HG02678 (cell line): ENCODE data around the gene KRTAP10-4.
"Not testable (repeated sequence)": the region's sequence is repeated elsewhere in the genome, so short reads cannot be mapped to it uniquely, and the experiment has no call there.

Experiments
- ATAC-seq: cut with Tn5 transposase; IDR thresholded peaks from one replicate; pipeline ENCODE4 v1.9.1; 2021; ENCODE audit warnings: mild to moderate bottlenecking, moderate library complexity; ENCODE audit not compliant: unreplicated experiment

The KRTAP10-4 gene, protein sequence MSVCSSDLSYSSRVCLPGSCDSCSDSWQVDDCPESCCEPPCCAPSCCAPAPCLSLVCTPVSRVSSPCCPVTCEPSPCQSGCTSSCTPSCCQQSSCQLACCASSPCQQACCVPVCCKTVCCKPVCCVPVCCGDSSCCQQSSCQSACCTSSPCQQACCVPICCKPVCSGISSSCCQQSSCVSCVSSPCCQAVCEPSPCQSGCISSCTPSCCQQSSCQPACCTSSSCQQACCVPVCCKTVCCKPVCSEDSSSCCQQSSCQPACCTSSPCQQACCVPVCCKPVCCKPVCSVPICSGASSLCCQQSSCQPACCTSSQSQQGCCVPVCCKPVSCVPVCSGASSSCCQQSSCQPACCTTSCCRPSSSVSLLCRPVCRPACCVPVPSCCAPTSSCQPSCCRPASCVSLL

DNA sequence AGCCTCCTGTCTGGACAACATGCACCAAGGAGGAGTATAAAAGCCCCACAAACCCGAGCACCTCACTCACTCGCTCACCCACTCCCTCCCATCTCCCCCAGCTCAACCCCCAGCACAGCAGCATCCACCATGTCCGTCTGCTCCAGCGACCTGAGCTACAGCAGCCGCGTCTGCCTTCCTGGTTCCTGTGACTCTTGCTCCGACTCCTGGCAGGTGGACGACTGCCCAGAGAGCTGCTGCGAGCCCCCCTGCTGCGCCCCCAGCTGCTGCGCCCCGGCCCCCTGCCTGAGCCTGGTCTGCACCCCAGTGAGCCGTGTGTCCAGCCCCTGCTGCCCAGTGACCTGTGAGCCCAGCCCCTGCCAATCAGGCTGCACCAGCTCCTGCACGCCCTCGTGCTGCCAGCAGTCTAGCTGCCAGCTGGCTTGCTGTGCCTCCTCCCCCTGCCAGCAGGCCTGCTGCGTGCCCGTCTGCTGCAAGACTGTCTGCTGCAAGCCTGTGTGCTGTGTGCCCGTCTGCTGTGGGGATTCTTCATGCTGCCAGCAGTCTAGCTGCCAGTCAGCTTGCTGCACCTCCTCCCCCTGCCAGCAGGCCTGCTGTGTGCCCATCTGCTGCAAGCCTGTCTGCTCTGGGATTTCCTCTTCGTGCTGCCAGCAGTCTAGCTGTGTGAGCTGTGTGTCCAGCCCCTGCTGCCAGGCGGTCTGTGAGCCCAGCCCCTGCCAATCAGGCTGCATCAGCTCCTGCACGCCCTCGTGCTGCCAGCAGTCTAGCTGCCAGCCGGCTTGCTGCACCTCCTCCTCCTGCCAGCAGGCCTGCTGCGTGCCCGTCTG is at the start of gene KRTAP10-4:
Gene KRTAP10-4 (plus strand): TSS at position 100 of the 827 bp plus-strand sequence. CDS start 30 bp downstream, at position 130.
- not testable (repeated sequence) for ATAC-seq

DNA sequence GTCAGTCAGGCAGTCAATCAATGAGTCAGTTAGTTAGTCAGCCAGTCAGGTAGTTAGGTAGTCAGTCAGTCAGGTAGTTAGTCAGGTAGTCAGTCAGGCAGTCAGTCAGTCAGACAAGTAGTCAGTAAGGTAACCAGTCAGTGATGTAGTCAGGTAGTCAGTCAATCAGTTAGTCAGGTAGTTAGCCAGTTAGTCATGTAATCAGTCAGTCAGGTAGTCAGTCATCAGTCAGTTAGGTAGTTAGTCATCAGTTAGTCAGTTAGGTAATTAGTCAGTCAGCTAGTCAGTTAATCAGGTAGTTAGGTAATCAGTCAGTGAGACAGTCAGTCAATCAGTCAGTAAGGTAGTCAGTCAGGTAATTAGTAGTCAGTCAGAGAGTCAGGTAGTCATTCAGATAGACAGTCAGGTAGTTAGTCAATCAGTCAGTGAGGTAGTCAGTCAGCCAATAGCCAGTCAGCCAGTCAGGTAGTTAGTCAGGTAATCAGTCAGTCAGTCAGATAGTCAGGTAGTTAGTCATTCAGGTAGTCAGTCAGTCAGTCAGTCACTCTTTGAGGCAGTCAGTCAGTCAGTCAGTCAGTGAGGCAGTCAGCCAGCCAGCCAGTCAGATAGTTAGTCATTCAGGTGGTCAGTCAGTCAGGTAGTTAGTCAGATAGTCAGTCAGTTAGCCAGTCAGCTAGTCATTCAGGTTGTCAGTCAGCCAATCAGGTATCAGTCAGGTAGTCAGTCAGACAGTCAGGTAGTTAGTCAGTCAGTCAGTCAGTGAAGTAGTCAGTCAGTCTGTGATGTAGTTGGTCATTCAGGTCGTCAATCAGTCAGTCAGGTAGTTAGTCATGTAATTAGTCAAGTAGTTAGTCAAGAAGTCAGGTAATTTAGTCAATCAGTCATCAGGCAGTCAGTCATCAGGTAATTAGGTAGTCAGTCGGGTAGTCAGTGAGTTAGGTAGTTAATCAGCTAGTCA is 48.8 kb upstream of the KRTAP10-4 start:
- no peak for ATAC-seq

DNA sequence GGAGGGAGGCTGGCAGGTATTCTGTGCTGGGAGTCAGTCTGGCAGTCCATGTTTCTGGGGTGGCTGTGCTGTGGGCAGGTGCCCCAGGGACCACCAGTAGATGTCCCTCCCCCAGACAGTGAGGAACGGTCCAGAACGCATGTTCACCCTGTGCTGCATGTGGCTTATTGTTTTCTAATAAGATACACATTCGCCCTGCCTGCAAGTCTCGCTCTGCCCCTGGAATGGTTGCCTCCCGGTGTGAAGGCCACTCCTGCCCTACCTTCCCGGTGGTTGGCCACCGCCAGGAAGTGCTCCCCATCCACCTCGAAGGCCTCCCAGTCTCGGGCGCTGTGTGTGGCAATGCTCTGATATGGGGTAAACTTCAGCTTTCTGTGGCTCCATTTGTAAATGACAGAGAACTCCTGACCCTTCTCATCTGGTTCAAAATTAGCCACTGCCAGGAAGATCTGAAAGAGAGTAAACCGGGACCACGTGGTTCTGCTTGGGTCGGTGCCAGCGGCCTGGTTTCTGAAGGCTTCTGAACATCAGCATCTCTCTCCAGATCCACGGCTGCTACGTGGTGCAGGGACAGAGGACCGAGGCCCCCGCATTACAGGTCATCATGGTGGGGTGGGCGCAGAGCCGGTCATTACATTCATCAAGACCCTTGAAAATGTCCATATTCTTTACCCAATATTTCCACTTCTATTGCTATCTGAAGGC is 48.0 kb upstream of the KRTAP10-4 start:
- no peak for ATAC-seq

DNA sequence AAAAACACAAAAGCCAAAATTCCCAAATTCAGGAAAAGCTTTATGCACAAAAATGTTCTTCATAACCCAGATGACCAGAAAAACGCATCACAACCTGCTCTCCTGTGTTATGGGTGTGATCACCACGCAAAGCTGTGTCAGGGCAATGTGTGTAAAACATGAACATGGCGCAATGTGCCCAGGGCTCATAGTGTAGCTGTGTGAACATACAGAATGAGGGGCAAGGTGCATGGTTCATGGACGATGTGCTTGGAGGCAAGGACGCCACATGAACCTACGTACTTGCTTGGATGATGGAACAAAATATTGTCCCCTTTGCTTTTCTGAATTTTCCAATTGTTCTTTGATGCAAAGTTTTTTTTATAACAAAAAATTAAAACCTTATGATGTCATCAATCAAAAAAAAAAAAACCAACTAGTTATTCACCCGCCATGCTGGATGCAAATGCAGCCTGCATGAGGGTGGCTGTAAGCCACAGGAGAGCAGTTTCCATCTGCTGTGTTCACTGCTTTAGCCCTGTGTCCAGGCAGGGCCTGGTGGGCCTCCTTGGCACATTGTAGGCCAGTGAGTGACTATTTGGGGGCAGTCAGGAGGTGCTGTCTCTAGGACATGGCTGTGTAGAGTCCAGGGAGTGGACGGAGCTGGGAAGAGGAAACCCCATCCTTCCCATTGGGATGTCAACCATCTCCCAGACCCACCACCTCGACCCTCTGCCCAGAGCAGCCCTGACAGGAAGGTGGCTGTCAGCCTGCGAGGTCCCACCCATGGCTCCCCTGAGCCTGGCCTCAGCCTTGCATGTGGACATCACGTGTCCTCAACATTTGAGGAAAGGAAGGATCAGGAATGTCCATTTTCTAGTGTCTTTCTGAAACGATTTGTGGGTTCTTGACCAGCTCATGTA is 47.2 kb upstream of the KRTAP10-4 start:
- ATAC-seq = no peak

DNA sequence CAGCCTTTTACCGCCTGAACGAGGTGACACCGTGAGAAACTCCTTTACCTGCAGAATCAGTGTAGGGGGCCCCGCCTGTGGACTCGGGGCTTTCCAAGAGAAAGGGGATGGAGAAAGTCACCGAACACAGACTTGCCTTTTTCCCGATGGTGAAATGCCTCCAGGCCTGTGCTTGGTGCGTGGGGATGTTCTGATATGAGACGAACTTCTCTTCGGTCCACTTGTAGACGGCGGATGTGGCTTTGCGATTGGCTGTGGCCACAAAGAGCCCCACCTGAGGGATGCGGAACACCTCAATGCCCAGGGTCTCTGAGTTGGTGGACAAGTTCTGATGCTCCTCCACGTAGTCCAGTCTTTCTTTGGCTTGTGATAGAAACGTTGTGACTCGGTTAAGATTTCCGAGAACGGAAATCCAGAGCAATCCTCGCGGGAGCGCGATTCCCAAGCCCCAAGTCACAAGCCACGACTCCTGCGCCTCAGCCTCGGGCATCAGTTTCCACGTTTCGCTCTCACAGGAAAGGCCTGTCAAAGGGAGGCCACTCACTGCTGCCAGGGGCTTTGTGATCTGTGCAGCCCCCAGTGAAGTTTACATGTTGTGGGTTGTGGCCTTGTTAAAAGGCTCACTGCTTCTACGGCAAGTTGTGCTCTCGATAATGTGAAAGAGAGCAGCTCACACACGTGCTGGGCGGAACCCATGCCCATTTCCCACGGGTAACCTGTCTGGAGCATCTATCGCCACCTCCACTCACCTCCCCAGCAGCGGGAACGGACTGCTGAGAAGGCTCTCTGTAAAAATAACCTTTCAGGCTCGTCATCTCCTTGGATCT is 46.2 kb upstream of the KRTAP10-4 start:
- ATAC-seq = no peak

DNA sequence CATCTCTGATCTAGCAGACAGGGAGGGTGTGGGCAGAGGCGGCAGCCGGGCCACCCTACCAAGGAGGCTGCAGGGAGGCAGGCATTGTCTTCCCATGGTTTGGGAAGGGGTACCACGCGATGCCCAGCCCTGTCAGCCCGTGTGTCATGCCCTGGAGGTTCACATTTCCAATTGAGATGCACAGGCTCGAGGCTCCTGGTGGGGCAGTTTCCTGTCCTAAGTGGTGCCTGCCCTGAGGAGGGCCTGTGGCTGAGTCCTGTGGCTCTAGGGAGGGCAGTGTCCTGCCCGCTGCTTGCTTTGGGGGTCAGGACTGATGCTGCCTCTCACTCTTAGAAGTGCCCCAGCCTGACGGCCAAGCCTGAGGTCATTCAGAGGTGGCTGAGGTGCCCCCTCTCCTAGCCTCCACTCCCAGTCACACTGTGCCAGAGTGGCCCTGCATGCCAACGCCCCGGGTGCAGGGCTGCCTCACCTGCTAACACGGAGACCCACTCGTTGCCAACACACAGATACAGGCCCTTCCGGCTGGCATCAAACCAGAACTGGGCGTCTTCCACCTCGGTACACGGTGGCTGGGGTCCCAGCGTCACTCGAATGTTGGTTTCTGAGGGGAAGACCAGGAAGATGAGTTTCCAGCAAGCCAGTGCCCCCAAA is 45.4 kb upstream of the KRTAP10-4 start:
- ATAC-seq = no peak

DNA sequence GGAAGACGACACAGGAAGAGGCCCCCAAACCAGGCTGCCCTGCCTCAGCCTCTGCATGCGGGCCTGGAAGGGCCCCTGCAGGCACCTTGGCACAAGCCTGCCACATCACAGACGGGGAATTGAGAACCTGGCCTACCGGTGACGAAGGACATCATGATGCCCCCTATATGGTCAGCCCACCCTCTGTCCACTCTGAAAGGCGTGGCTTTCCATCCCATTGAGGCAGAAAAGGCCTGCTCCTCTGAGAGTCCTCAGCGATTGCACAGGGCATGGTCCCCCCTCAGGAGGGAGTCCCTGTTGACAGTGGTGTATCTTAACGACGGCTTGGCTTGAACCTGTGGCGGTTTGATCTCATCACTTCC is 44.9 kb upstream of the KRTAP10-4 start:
- ATAC-seq = no peak

DNA sequence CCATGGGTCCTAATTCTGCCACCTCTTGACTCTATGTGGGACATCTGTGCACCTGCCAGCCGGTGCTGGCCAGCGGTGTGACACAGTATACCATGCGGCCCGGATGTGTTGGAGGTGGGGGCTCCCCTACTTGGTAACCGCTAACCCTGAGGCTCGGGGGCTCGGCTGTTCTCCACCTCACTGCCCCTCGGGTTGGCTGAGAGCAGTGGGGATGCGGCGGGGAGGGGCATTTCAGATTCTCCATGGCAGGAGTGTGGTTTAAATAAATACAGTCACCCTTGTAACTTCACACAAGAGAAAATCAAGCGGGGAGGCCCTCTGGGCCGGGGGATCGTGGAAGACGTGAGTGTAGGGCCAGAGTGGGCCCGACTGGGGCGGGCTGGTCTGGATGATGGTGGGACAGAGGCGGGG is 44.5 kb upstream of the KRTAP10-4 start:
- ATAC-seq = no peak

DNA sequence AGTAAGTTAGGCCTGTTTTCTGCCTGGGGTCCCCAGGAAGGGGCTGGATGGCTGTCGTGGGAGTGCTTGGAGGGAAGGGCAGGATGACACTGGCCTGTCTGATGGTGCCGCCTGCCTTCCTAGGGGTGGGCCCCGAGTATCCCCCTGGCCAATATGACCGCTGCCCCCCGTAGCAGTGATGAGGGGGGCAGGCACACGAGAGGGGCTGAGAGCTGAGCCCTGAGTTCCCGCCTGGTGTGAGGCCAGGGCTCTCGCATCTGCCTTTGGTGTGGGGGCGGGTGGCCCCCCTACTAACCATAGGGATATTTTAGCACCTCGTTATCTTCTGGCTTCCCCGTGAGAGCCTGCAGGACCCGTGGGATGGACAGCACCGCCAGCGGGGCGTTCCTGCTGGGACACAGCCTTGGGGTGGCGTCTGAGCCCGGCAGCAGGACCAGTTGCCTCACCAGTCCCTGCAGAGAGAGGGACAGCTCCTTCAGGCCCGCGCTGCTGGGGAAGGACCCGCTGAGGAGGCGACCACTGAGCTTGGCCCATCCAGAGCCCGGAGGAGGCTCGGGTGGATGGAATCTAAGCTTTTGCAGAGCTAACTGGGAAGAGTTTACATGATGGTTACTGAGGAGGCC is 43.9 kb upstream of the KRTAP10-4 start:
- ATAC-seq = no peak

DNA sequence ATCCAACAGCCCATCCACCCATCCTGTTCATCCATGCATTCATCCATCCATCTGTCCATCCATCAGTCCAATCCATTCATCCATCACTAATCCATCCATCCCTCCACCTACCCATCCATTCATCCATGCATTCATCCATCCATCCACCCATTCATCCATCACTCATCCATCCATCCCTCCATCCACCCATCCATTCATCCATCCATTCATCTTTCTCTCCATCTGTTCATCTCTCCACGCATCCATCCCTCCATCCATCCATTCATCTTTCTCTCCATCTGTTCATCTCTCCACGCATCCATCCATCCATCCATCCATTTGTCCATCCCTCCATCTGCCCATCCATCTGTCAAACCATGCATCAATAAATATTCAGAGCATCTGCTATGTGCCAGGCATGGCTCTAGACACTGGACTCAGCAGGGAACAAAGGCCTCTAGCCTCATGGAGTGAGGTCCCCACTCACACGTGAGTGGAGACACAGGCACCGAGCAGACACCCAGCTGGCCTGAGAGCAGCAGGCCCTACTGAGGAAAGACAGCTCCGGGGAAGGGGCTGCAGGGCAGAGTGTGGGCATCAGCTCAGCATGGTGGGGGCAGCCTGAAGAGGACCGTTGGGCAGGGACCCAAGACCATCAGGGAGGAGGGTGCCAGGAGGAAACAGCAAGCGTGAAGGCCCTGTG is 43.2 kb upstream of the KRTAP10-4 start:
- ATAC-seq = no peak

DNA sequence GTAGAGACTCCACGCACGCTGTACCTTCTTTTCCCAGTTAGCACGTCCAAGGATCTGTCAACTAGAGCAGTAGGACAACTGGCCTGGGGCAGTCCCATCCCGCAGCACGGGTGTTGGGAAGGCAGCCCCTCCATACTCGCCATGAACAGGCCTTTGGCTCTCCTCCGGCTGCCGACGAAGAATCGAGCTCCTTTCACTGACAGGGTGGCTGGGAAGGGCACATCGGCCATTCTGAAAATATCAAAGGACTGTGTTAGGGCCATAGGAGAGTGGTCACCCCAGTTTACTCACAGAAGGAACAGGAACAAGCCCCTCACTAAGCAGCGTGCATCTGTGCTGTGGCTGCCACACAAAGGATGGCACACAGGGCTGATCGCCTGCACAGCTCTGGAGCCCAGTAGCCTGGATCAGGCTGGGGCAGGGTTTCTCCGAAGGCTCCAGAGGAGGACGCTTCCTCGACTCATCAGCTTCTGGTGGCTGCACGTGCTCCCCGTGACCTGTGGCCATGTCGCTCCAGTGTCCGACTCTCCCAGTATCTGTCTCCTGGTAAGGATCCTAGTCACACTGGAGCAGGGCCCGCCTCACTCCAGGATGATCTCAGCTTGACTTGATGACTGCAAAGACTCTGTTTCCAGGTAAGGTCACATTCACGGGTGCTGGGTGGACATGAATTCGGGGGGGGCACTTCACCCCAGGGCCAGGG is 42.5 kb upstream of the KRTAP10-4 start:
- no peak for ATAC-seq

DNA sequence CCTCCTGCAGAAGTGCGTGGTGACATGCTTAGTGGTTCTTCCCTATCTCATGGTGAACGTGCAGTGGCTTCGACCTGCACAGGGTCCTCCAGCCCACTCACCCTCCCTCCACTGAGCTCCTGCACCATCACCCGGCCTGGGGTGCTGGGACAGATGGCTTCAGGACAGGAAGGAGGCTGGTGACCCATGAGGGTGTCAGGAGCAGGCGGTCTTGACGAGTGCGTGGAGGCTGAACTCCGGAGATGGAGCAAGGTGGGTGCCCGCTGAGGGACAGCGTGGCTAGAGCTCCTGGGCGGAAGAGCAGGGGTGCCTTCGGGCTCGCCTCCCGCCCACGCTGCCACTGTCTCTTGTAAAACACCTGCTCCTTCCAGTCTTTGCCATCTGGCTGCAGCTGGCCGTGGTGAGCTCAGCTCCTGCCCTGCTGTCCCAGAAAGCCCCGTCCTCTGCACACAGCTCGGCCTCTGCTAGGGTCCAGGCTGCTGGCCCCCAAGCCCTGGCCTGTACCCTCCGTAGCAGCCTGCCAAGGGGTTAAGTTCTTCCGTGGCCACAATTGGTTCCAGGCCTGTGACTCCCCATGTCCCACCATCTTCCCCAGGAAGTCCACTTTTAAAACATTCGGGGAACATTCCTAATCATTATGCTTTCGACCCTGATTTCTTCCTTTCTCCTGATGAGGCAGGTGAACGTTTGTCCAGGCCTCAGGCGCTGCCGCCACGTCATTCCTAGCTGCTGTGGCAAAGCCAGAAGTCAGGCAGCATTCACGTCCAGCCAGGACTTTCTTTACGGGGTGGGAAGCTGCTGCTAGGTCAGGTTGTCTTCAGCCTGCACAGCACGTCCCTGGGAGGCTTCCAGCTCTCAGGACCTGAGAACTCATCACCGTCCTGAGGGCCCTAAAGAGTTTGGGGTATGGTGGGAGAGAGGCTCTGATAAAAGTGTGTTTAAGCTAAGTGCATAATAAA is 41.6 kb upstream of the KRTAP10-4 start:
- ATAC-seq = no peak

DNA sequence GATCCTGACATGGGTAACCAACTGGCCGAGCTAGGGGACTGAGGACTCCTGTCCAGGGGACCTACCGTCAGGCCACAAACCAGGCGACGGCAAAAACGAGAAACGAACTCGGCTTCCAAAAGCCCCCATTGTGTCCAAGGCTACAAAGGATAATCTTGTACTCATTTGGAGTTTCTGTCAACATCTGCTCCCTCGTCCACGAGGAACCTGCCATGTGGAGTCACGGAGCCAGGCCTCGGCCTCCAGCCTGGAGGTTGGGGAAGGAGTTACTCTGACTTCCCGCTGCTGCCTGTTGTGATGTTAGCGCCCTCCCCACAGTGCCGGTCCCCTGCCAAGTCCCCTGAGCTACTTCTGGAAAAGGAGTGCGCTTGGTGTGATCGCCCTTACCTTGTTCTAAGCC is 40.8 kb upstream of the KRTAP10-4 start:
- ATAC-seq = no peak

DNA sequence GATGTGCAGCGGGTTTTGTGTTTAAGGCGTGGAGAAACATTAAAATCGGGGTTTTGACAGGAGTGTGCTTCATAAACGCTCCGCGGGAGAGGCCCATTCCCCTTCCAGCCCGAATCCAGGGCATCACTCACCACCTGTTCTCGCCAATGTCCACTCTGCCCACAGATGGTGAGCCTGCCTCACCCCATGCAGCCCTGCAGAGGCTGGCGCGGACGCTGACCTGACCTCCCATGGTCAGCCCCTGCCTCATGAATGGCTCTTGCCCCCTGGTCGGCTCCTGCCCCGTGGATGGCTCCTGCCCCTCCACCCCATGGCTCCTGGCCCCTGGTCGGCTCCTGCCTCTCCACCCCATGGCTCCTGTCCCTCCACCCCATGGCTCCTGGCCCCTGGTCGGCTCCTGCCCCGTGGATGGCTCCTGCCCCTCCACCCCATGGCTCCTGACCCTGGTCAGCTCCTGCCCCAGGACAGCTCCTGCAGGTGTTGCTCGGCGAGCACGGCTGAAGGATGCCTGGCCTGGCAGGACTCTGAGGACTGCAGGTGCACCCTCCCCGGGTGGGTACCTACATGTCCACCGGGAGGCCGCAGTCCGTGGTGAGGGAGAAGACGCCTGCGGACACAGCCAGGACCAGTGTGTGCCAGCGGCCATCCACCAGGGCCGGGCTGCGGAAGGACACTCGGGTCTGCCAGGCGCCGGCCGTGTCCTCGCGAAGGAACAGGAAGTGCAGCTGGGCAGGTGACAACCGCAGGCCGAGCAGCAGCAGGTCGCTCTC is 40.2 kb upstream of the KRTAP10-4 start:
- ATAC-seq = no peak
